Measurements from ENCODE around the gene FHOD3.

DNA sequence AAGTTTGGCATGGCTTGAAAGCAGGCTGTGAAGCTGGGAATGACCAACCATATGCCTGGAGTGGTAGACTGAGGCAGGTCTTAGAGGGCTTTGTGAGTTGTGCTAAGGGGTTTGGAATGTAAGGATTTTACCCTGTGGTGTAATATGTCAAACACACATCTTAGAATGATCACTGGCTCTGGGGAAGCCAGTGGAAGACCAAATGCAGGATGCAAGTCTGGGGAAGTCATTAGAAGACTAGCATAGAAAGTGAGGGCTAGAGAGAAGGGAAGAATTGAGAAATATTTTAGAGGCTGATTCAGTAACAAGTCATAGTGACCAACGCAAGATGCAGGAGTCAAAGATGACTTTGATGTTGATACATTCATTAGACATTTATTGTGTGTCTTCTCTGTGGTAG, 3.5 kb upstream of the FHOD3 start:
- TF ChIP-seq EZH2phosphoT487 (IDR thresholded peaks at IDR 0.05; ENCODE audit: borderline replicate concordance): no peak
- TF ChIP-seq, protein P1, sequence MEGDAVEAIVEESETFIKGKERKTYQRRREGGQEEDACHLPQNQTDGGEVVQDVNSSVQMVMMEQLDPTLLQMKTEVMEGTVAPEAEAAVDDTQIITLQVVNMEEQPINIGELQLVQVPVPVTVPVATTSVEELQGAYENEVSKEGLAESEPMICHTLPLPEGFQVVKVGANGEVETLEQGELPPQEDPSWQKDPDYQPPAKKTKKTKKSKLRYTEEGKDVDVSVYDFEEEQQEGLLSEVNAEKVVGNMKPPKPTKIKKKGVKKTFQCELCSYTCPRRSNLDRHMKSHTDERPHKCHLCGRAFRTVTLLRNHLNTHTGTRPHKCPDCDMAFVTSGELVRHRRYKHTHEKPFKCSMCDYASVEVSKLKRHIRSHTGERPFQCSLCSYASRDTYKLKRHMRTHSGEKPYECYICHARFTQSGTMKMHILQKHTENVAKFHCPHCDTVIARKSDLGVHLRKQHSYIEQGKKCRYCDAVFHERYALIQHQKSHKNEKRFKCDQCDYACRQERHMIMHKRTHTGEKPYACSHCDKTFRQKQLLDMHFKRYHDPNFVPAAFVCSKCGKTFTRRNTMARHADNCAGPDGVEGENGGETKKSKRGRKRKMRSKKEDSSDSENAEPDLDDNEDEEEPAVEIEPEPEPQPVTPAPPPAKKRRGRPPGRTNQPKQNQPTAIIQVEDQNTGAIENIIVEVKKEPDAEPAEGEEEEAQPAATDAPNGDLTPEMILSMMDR (conservative IDR thresholded peaks at IDR 0.05; ENCODE audit: low read length): no peak
